Stomach (tissue), 9 donors: ENCODE measurements around the gene ACTN4. TPM values are rescaled to one million over a fixed set of nuclear protein-coding genes. Genes with fewer than 3 reads are reported as not detected.

Source experiments
- DNase-seq, 2 donors: peaks; one replicate each; pipeline versions ENCODE4 v3.0.0 to v3.0.0-alpha.2; 2013 to 2019
- H3K27ac ChIP-seq, 5 donors: fragments of 200-600 bp in 4 of 5; sonication (generic) in 4 of 5; one replicate each; pipeline ENCODE4 v1.5.1; 2013 to 2019; ENCODE audit warnings: mild to moderate bottlenecking in 1 of 5, moderate library complexity in 1 of 5
- H3K27me3 ChIP-seq, 3 donors: fragments of 200-600 bp; sonication (generic); one replicate each; pipeline ENCODE4 v1.5.1; 2017 to 2019; ENCODE audit warnings: mixed run types in 1 of 3
- H3K36me3 ChIP-seq, 4 donors: fragments of 200-600 bp; sonication (generic); 1 replicate in 3 of 4; 2 replicates in 1 of 4; pipeline ENCODE4 v1.5.1; 2016 to 2019
- H3K4me1 ChIP-seq, 4 donors: fragments of 200-600 bp; sonication (generic); one replicate each; pipeline ENCODE4 v1.5.1; 2016 to 2019
- H3K4me3 ChIP-seq, 4 donors: fragments of 200-600 bp; sonication (generic) in 3 of 4; one replicate each; pipeline ENCODE4 v1.5.1; 2016 to 2019; ENCODE audit warnings: mild to moderate bottlenecking in 1 of 4
- H3K9me3 ChIP-seq, 4 donors: fragments of 200-600 bp; sonication (generic); one replicate each; pipeline ENCODE4 v1.5.1; 2016 to 2019
- CTCF ChIP-seq, 7 experiments: fragments of 450-650 bp in 4 of 7; fragments of 200-600 bp in 3 of 7; sonication (generic) in 3 of 7; IDR thresholded peaks; one replicate each; pipeline ENCODE4 v1.5.1; 2016 to 2019; ENCODE audit warnings: antibody characterized with exemption in 7 of 7, control low read depth in 2 of 7, mild to moderate bottlenecking in 1 of 7
- EP300 ChIP-seq: sonication (generic); formaldehyde crosslinking; IDR thresholded peaks from one replicate; pipeline ENCODE4 v1.6.1; 2017; ENCODE audit warnings: antibody characterized with exemption
- POLR2A ChIP-seq, 4 donors: fragments of 450-650 bp; IDR thresholded peaks; one replicate each; pipeline ENCODE4 v1.6.1; 2016; ENCODE audit warnings: antibody characterized with exemption in 4 of 4, control low read depth in 2 of 4, mild to moderate bottlenecking in 1 of 4, moderate library complexity in 1 of 4
- POLR2AphosphoS5 ChIP-seq, 3 donors: sonication (generic); formaldehyde crosslinking; IDR thresholded peaks; one replicate each; pipeline ENCODE4 v1.6.1; 2016; ENCODE audit warnings: antibody characterized with exemption in 3 of 3
- WGBS, 5 donors: extraction: QIAGEN DNeasy Blood & Tissue Kit in 3 of 5; methylation state at CpG; one replicate each; pipeline versions ENCODE4 v1.1.5 to v1.1.7; 2013 to 2018; 5-methylcytosine and 5-hydroxymethylcytosine counted together
- intact Hi-C: fragments of 100-400 bp; cut with DNase I; formaldehyde crosslinking; loops from one replicate; pipeline ENCODE4 v1.15.1; 2023; ENCODE audit warnings: low total_unique reads
- polyA plus RNA-seq, 3 donors: library from polyadenylated mRNA; stranded (reverse); fragments of 200-250 nt; gene quantifications; one replicate each; pipeline ENCODE4 v1.2.3, GENCODE V29; 2013
- total RNA-seq, 5 donors: library from RNA; depleted of rRNA; stranded (reverse); fragments of >200 nt; gene quantifications; one replicate each; pipeline versions ENCODE4 v1.1.0 to v1.2.3, GENCODE V29; 2014 to 2016
- donor health status: healthy with polysubstance abuse.
- donor health status: Bipolar disorder and iron deficiency.
- donor health status: healthy.

ACTN4 gene
- total and polyA plus RNA-seq, 8 donors, result 55.3 to 343 (median 261) TPM

- Histone ChIP-seq H3K27me3 (peaks cover 0 to 23% (median 0%) of the 10 kb centered on the region in 3 donors), H3K4me1 (peaks cover 0 to 5% (median 0%) of the 10 kb centered on the region in 4 donors), H3K4me3 (no peak overlapping the region), H3K9me3 (no peaks in the 10 kb centered on the region), H3K27ac (no peak overlapping the region), H3K36me3 (no peaks in the 10 kb centered on the region)
- WGBS, 5 donors, result 68 to 72% (median 71%) methylated on average over 7 of the region's 7 CpGs
- no peak for DNase-seq
- no peak for TF ChIP-seq EP300
- no peak for TF ChIP-seq POLR2AphosphoS5 (IDR thresholded peaks at IDR 0.05)
- no peak for TF ChIP-seq CTCF (IDR thresholded peaks at IDR 0.05)
- no peak for TF ChIP-seq POLR2A (IDR thresholded peaks at IDR 0.05)
- intact Hi-C loops, result no loop called here
These were observed 133.6 kb downstream of the ACTN4 start for GRCh38 chr19:38781058-38781457.

Other genes with a start within 250 kb of the ACTN4 start
- 100 to 1,000 TPM in 1 of 5 donors, 10 to 100 TPM in 3, 1 to 10 TPM in 1; 4.0 to 222 (median 18.7) TPM for gene FAM98C, start 244.6 kb upstream of the ACTN4 start, total RNA-seq
- gene FAM98C, start 244.6 kb upstream of the ACTN4 start, polyA plus RNA-seq, result 10 to 100 TPM; 18.3 to 40.7 (median 35.1) TPM
- 1 to 10 TPM in 2 of 5 donors, under 1 TPM in 1, not detected in 2; 0.55 to 8.4 (median 4.0) TPM for gene RASGRP4, start 221.4 kb upstream of the ACTN4 start, total RNA-seq
- 1 to 10 TPM in 2 of 3 donors, under 1 TPM in 1; 0.40 to 1.8 (median 1.5) TPM for gene RASGRP4, start 221.4 kb upstream of the ACTN4 start, polyA plus RNA-seq
- gene RYR1, start 214.0 kb upstream of the ACTN4 start, total RNA-seq, result 10 to 100 TPM in 1 of 5 donors, 1 to 10 TPM in 2, under 1 TPM in 2; under 0.01 to 10.7 (median 1.7) TPM
- 1 to 10 TPM in 1 of 3 donors, under 1 TPM in 2; 0.46 to 3.6 (median 0.68) TPM for gene RYR1, start 214.0 kb upstream of the ACTN4 start, polyA plus RNA-seq
- 10 to 100 TPM in 1 of 5 donors, 1 to 10 TPM in 3, not detected in 1; 1.2 to 12.9 (median 5.2) TPM for gene MAP4K1, start 29.7 kb upstream of the ACTN4 start, total RNA-seq
- 1 to 10 TPM; 4.4 to 5.3 (median 5.0) TPM for gene MAP4K1, start 29.7 kb upstream of the ACTN4 start, polyA plus RNA-seq
- gene EIF3K, start 28.5 kb upstream of the ACTN4 start, total RNA-seq, result 100 to 1,000 TPM; 203 to 889 (median 283) TPM
- gene EIF3K, start 28.5 kb upstream of the ACTN4 start, polyA plus RNA-seq, result 100 to 1,000 TPM; 347 to 495 (median 349) TPM
- 10 to 100 TPM in 1 of 5 donors, 1 to 10 TPM in 4; 1.2 to 33.3 (median 4.8) TPM for gene CAPN12, start 96.8 kb downstream of the ACTN4 start, total RNA-seq
- gene CAPN12, start 96.8 kb downstream of the ACTN4 start, polyA plus RNA-seq, result 10 to 100 TPM in 2 of 3 donors, 1 to 10 TPM in 1; 3.4 to 16.9 (median 16.3) TPM
- gene LGALS7, start 125.9 kb downstream of the ACTN4 start, total RNA-seq, result 1 to 10 TPM in 1 of 5 donors, not detected in 4; 2.0 TPM
- gene LGALS7, start 125.9 kb downstream of the ACTN4 start, polyA plus RNA-seq, result 1,000 to 10,000 TPM in 1 of 3 donors, 1 to 10 TPM in 1, not detected in 1; 1.7 to 1,381 TPM
- not detected for gene LGALS7B, start 141.6 kb downstream of the ACTN4 start, total RNA-seq
- gene LGALS7B, start 141.6 kb downstream of the ACTN4 start, polyA plus RNA-seq, result 100 to 1,000 TPM in 1 of 3 donors, 1 to 10 TPM in 2; 3.6 to 980 (median 4.6) TPM
- 1,000 to 10,000 TPM in 1 of 5 donors, 100 to 1,000 TPM in 3, 10 to 100 TPM in 1; 32.1 to 1,765 (median 113) TPM for gene LGALS4, start 165.3 kb downstream of the ACTN4 start, total RNA-seq
- 100 to 1,000 TPM in 1 of 3 donors, 10 to 100 TPM in 2; 23.5 to 627 (median 80.1) TPM for gene LGALS4, start 165.3 kb downstream of the ACTN4 start, polyA plus RNA-seq
- gene ECH1, start 184.1 kb downstream of the ACTN4 start, total RNA-seq, result 100 to 1,000 TPM in 2 of 5 donors, 10 to 100 TPM in 3; 32.9 to 720 (median 94.6) TPM
- gene ECH1, start 184.1 kb downstream of the ACTN4 start, polyA plus RNA-seq, result 100 to 1,000 TPM; 161 to 270 (median 228) TPM
- gene HNRNPL, start 202.3 kb downstream of the ACTN4 start, total RNA-seq, result 100 to 1,000 TPM; 148 to 242 (median 169) TPM
- gene HNRNPL, start 202.3 kb downstream of the ACTN4 start, polyA plus RNA-seq, result 100 to 1,000 TPM; 111 to 151 (median 114) TPM
- 1 to 10 TPM in 4 of 5 donors, not detected in 1; 1.8 to 9.2 (median 3.4) TPM for gene RINL, start 230.6 kb downstream of the ACTN4 start, total RNA-seq
- 10 to 100 TPM in 1 of 3 donors, 1 to 10 TPM in 2; 6.9 to 10.0 (median 9.3) TPM for gene RINL, start 230.6 kb downstream of the ACTN4 start, polyA plus RNA-seq